ENCODE measurements around the gene CHGA.

The CHGA gene

GRCh38 chr14:92903359-92903758, 19.6 kb upstream of the CHGA start:
- no peak for DNase-seq (ENCODE audit: low read depth)

- DNase-seq (ENCODE audit: low read depth), result no peak
Observed at GRCh38 chr14:92905667-92906066, 17.3 kb upstream of the CHGA start.

GRCh38 chr14:92906420-92906819, 16.5 kb upstream of the CHGA start:
- no peak for DNase-seq (ENCODE audit: low read depth)

- DNase-seq (ENCODE audit: low read depth), result no peak
Observed at GRCh38 chr14:92906823-92907222, 16.1 kb upstream of the CHGA start.

- DNase-seq (ENCODE audit: low read depth), result no peak
Observed at GRCh38 chr14:92907316-92907911, 15.5 kb upstream of the CHGA start.

- DNase-seq (ENCODE audit: low read depth), result peak; percentile 23
Observed at GRCh38 chr14:92914087-92914656, 8.8 kb upstream of the CHGA start.

GRCh38 chr14:92916201-92916600, 6.7 kb upstream of the CHGA start:
- no peak for DNase-seq (ENCODE audit: low read depth)

GRCh38 chr14:92917041-92917940, 5.7 kb upstream of the CHGA start:
- no peak for DNase-seq (ENCODE audit: low read depth)

- DNase-seq (ENCODE audit: low read depth), result no peak
Observed at GRCh38 chr14:92917956-92918355, 5.0 kb upstream of the CHGA start.

GRCh38 chr14:92920001-92920400, 2.9 kb upstream of the CHGA start:
- no peak for DNase-seq (ENCODE audit: low read depth)

- DNase-seq (ENCODE audit: low read depth), result no peak
Observed at GRCh38 chr14:92922155-92922735, 705 bp upstream of the CHGA start.

GRCh38 chr14:92923744-92924103, 774 bp downstream of the CHGA start:
- no peak for DNase-seq (ENCODE audit: low read depth)

- DNase-seq (ENCODE audit: low read depth), result no peak
Observed at GRCh38 chr14:92924247-92924646, 1.3 kb downstream of the CHGA start.

- no peak for DNase-seq (ENCODE audit: low read depth)
Observed at GRCh38 chr14:92925446-92925845, 2.5 kb downstream of the CHGA start.

GRCh38 chr14:92926180-92926845, 3.4 kb downstream of the CHGA start:
- DNase-seq (ENCODE audit: low read depth), result no peak

- no peak for DNase-seq (ENCODE audit: low read depth)
Observed at GRCh38 chr14:92926931-92927330, 4.0 kb downstream of the CHGA start.

GRCh38 chr14:92927349-92928257, 4.7 kb downstream of the CHGA start:
- no peak for DNase-seq (ENCODE audit: low read depth)

- DNase-seq (ENCODE audit: low read depth), result no peak
Observed at GRCh38 chr14:92928258-92928629, 5.3 kb downstream of the CHGA start.

GRCh38 chr14:92928961-92929688, 6.2 kb downstream of the CHGA start:
- no peak for DNase-seq (ENCODE audit: low read depth)

- no peak for DNase-seq (ENCODE audit: low read depth)
Observed at GRCh38 chr14:92929689-92930608, 7.0 kb downstream of the CHGA start.
